B cell (primary cell): ENCODE results near the gene IRGC. TPM values are rescaled to one million over a fixed set of nuclear protein-coding genes. Genes with fewer than 3 reads are reported as not detected.
A peak's percentile ranks its signal among the peaks of the same experiment; 100 is the strongest.

Source experiments
- ATAC-seq: fragments of 200-7000 bp; cut with Tn5 transposase; one replicate; pipeline ENCODE4 v1.10.0; 2021; ENCODE audit warnings: low read depth, mild to moderate bottlenecking, moderate number of reproducible peaks, moderate library complexity
- CTCF ChIA-PET: fragments of 350-600 bp; sonication (Branson Sonifier 250); formaldehyde crosslinking; loops from one replicate; lab custom pipeline; 2021; ENCODE audit warnings: antibody characterized with exemption, inconsistent platforms; lab: Charles Lee
- POLR2A ChIA-PET: fragments of 350-600 bp; sonication (Branson Sonifier 250); formaldehyde crosslinking; loops from one replicate; lab custom pipeline; 2021; ENCODE audit warnings: antibody characterized with exemption; lab: Charles Lee
- DNase-seq: peaks from one replicate; pipeline ENCODE4 v3.0.0; 2013
- H2AFZ ChIP-seq: 2 replicates; pipeline ENCODE4 v1.6.1; 2012; ENCODE audit warnings: mild to moderate bottlenecking, low read depth, low read length; ENCODE audit not compliant: insufficient read depth, poor library complexity, severe bottlenecking
- H3K27ac ChIP-seq, 2 donors: 1 replicate in 1 of 2; 2 replicates in 1 of 2; pipeline ENCODE4 v1.5.1; 2012 to 2013; ENCODE audit warnings: low read length in 2 of 2, mild to moderate bottlenecking in 2 of 2, moderate library complexity in 1 of 2
- H3K27me3 ChIP-seq, 4 experiments: fragments of 200-600 bp in 1 of 4; sonication (generic) in 1 of 4; replicated peaks in 1 of 4; 1 replicate in 2 of 4; 2 replicates in 2 of 4; pipeline versions ENCODE4 v1.6.1 to v1.7.0; 2013 to 2016; ENCODE audit warnings: low read length in 3 of 4, mild to moderate bottlenecking in 2 of 4, mixed read lengths in 1 of 4, moderate library complexity in 1 of 4; ENCODE audit not compliant: insufficient read depth in 4 of 4, control insufficient read depth in 3 of 4; ENCODE audit errors: control extremely low read depth in 1 of 4
- H3K36me3 ChIP-seq, 2 experiments: replicated peaks in 1 of 2; 1 replicate in 1 of 2; 2 replicates in 1 of 2; pipeline versions ENCODE4 v1.6.1 to v1.7.1; 2013; ENCODE audit warnings: low read length in 1 of 2; ENCODE audit not compliant: insufficient read depth in 2 of 2, control insufficient read depth in 1 of 2; ENCODE audit errors: control extremely low read depth in 1 of 2, extremely low read depth in 1 of 2
- H3K4me1 ChIP-seq, 2 donors: fragments of 200-600 bp in 1 of 2; sonication (generic) in 1 of 2; 1 replicate in 1 of 2; 2 replicates in 1 of 2; pipeline versions ENCODE4 v1.5.1 to v1.6.1; 2013 to 2017; ENCODE audit warnings: low read length in 2 of 2; ENCODE audit not compliant: control insufficient read depth in 2 of 2, insufficient read depth in 2 of 2
- H3K4me2 ChIP-seq: replicated peaks from 2 replicates; pipeline ENCODE3; 2012; ENCODE audit warnings: mild to moderate bottlenecking, low read depth, low read length; ENCODE audit not compliant: poor library complexity, severe bottlenecking
- H3K4me3 ChIP-seq, 5 experiments: fragments of 200-600 bp in 1 of 5; sonication (generic) in 1 of 5; 1 replicate in 3 of 5; 2 replicates in 2 of 5; pipeline versions ENCODE4 v1.5.1 to v1.7.0; 2011 to 2016; ENCODE audit warnings: low read length in 4 of 5, mild to moderate bottlenecking in 4 of 5, low read depth in 2 of 5, control low read depth in 1 of 5, moderate library complexity in 1 of 5; ENCODE audit not compliant: insufficient read depth in 1 of 5; ENCODE audit errors: control extremely low read depth in 1 of 5, extremely low read depth in 1 of 5
- H3K79me2 ChIP-seq: fragments of 200-600 bp; sonication (generic); one replicate; pipeline ENCODE4 v1.6.0; 2016; ENCODE audit warnings: low read length; ENCODE audit not compliant: control insufficient read depth, insufficient read depth
- H3K9ac ChIP-seq: fragments of 200-600 bp; sonication (generic); 2 replicates; pipeline ENCODE4 v1.6.1; 2017; ENCODE audit warnings: mild to moderate bottlenecking, low read length, moderate library complexity
- H3K9me3 ChIP-seq, 3 donors: one replicate each; pipeline versions ENCODE4 v1.6.1 to v1.7.1; 2013; ENCODE audit warnings: low read length in 2 of 3; ENCODE audit not compliant: control insufficient read depth in 2 of 3, insufficient read depth in 1 of 3; ENCODE audit errors: control extremely low read depth in 1 of 3
- H4K20me1 ChIP-seq: 2 replicates; pipeline ENCODE4 v1.6.0; 2012; ENCODE audit warnings: mild to moderate bottlenecking, low read length; ENCODE audit not compliant: insufficient read depth, control insufficient read depth, poor library complexity, severe bottlenecking
- H3K27ac Mint-ChIP-seq: one replicate; pipeline ENCODE4 v1.8.0; 2021; ENCODE audit warnings: mixed read lengths
- H3K27me3 Mint-ChIP-seq: one replicate; pipeline ENCODE4 v1.8.0; 2021; ENCODE audit warnings: mixed read lengths
- H3K4me1 Mint-ChIP-seq: one replicate; pipeline ENCODE4 v1.8.0; 2021; ENCODE audit warnings: mixed read lengths
- H3K4me3 Mint-ChIP-seq: one replicate; pipeline ENCODE4 v1.8.0; 2021; ENCODE audit warnings: mixed read lengths
- H3K9me3 Mint-ChIP-seq: one replicate; pipeline ENCODE4 v1.8.0; 2022; ENCODE audit warnings: mixed read lengths; ENCODE audit not compliant: insufficient read depth
- CTCF ChIP-seq: fragments of 200-600 bp; IDR thresholded peaks from one replicate; pipeline ENCODE4 v1.8.0; 2022; ENCODE audit warnings: antibody characterized with exemption, mild to moderate bottlenecking
- EZH2 ChIP-seq: IDR thresholded peaks from 2 replicates; pipeline ENCODE4 v1.6.1; 2012; ENCODE audit warnings: borderline replicate concordance, low read depth, mild to moderate bottlenecking, moderate library complexity, low read length; ENCODE audit not compliant: insufficient read depth, poor library complexity, severe bottlenecking
- WGBS: methylation state at CpG from one replicate; pipeline ENCODE4 v1.1.5; 2013; ENCODE audit warnings: missing lambda C conversion rate; ENCODE audit not compliant: insufficient coverage; 5-methylcytosine and 5-hydroxymethylcytosine counted together
- intact Hi-C: fragments of 100-400 bp; cut with micrococcal nuclease; formaldehyde crosslinking; loops from one replicate; pipeline ENCODE4 v1.10.0; 2022
- polyA plus RNA-seq: library from polyadenylated mRNA; depleted of rRNA; stranded (reverse); fragments of >200 nt; gene quantifications from 2 replicates; pipeline ENCODE4 v1.2.3, GENCODE V29; 2012
- total RNA-seq, 2 donors: library from RNA; stranded (reverse); fragments of 120-200 nt in 1 of 2; gene quantifications; 1 replicate in 1 of 2; 2 replicates in 1 of 2; pipeline versions ENCODE4 v1.2.3 to v1.2.4, GENCODE V29; 2013 to 2022

IRGC gene
- total and polyA plus RNA-seq, 2 donors (not counting 1 experiment from before 2014, with no cell fraction given) = not detected

- intact Hi-C loops = loop anchor here (2.0 kb wide), 1 partner anchor 24 kb away; no protein-coding TSS in a partner anchor
- no peak for TF ChIP-seq EZH2
- TF ChIP-seq CTCF = no peak
- H3K27me3 ChIP-seq = no peaks in the 10 kb centered on the region
- H3K9me3 ChIP-seq = no peaks in the 10 kb centered on the region
- H3K36me3 ChIP-seq = peaks cover 0 to 20% of the 10 kb centered on the region in 2 experiments
- no peak overlapping the region for H3K4me3 ChIP-seq
- no peak overlapping the region for H3K27ac Mint-ChIP-seq
- H3K27me3 Mint-ChIP-seq = no peaks in the 10 kb centered on the region
- peak overlapping the region; percentile 4 for H3K4me3 Mint-ChIP-seq
- H3K4me1 ChIP-seq = peaks cover 36 to 38% of the 10 kb centered on the region in 2 donors
- ChIA-PET CTCF (interaction anchor here (1.0 to 2.0 kb wide), 4 partner anchors 20 to 278 kb away, joined by 3 to 8 read pairs (median 5); no protein-coding TSS in a partner anchor), POLR2A (interaction anchor here (0.7 kb wide), 2 partner anchors 43 to 169 kb away, joined by 4 to 9 read pairs; no protein-coding TSS in a partner anchor)
- WGBS = 77% methylated on average over 4 of the region's 8 CpGs
- peaks cover 26% of the 10 kb centered on the region for H3K4me1 Mint-ChIP-seq
- H3K79me2 ChIP-seq = no peaks in the 10 kb centered on the region
- H3K9me3 Mint-ChIP-seq = no peaks in the 10 kb centered on the region
- H4K20me1 ChIP-seq = no peaks in the 10 kb centered on the region
- H3K9ac ChIP-seq = no peak overlapping the region
- no peak overlapping the region for H3K27ac ChIP-seq
- no peak for DNase-seq
- H3K4me2 ChIP-seq = peak overlapping the region; percentile 31
- no peak overlapping the region for H2AFZ ChIP-seq
- ATAC-seq = no peak
These were observed 9.0 kb downstream of the IRGC start for GRCh38 chr19:43724896-43725295.

GRCh38 chr19:43725468-43725867 is 9.6 kb downstream of the IRGC start:
- H4K20me1 ChIP-seq = no peaks in the 10 kb centered on the region
- POLR2A ChIA-PET = interaction anchor here (0.7 kb wide), 1 partner anchor 42 kb away, joined by 9 read pairs; no protein-coding TSS in a partner anchor
- ATAC-seq = peak; percentile 71
- intact Hi-C loops = loop anchor here (2.0 kb wide), 1 partner anchor 25 kb away; no protein-coding TSS in a partner anchor
- H3K4me1 ChIP-seq = peaks cover 36 to 38% of the 10 kb centered on the region in 2 donors
- Mint-ChIP-seq H3K27ac (peak overlapping the region; percentile 64), H3K4me3 (peak overlapping the region; percentile 4), H3K9me3 (no peaks in the 10 kb centered on the region), H3K4me1 (peaks cover 26% of the 10 kb centered on the region), H3K27me3 (no peaks in the 10 kb centered on the region)
- no peaks in the 10 kb centered on the region for H3K27me3 ChIP-seq
- TF ChIP-seq CTCF (no peak), EZH2 (no peak)
- 40% methylated on average over 5 of the region's 7 CpGs for WGBS
- H3K36me3 ChIP-seq = peaks cover 0 to 22% of the 10 kb centered on the region in 2 experiments
- no peaks in the 10 kb centered on the region for H3K79me2 ChIP-seq
- no peak overlapping the region for H2AFZ ChIP-seq
- peak; percentile 72 for DNase-seq
- CTCF ChIA-PET = interaction anchor here (0.6 to 2.0 kb wide), 9 partner anchors 19 to 279 kb away, joined by 3 to 8 read pairs (median 3); no protein-coding TSS in a partner anchor
- H3K27ac ChIP-seq = peak overlapping the region in 1 of 2 donors; percentile 30
- no peak overlapping the region for H3K4me3 ChIP-seq
- H3K9ac ChIP-seq = no peak overlapping the region
- no peaks in the 10 kb centered on the region for H3K9me3 ChIP-seq
- peak overlapping the region; percentile 31 for H3K4me2 ChIP-seq
